NCI-H1436 (cell line): ENCODE measurements around the gene HOXC6.

Experiments
- DNase-seq: peaks from one replicate; lab custom pipeline; 2025; lab: John Stamatoyannopoulos, UW

Gene HOXC6

DNA sequence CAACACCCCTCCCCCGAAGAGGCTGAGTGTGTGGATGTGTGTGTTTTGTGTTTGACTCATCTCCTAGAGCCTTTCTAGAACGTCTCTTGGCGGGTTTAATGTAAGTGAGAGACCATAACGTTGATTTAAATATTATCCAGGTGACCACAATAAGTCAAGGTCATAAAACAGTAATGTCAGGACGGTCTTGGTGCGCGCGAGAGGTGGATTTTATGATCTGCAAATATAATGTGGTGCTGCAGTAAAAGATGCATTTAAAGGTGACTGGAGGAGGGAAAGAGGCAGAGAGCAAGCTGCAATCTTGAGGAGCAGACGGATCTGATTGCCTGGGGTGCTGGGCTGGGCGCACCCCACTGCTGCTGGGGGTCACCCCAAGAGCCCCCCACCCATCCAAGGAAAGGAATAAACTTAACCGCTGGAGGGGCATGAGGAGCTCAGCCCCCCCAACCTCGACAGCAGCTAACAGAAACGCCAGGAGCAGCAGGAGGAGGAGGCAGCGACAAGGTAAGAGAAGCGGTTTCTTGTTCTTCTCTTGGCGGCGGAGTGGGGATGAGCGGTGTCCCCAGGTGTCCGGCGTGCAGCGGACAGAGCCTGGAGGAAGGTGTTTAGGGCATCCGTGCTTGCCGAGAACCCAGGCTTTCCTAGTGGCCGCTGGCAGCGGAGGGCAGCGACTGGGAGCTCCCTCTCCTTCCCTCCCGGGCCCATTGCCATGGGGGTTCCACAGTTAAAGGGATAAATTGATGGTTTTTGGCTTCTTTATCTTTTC, 37.7 kb upstream of the HOXC6 start:
- no peak for DNase-seq

DNA sequence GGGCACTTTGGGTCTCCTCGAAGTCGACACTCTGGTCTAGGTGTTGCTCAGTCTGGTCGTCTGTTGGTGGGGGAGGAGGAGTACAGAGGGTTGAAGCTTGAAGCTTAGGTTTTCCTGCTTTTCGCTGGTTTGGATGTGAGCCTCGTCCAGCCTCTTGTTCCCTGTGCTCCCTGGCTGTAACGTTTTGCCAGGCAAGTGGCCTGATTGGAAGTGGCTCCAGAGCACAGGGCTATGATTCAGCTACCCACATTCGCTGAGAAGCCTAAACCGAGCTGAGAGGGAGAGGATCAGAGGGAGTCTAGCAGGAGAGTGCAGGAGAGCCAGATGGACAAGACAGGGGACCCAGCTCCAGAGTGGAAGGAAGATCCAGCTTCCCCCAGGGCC, 37.2 kb upstream of the HOXC6 start:
- DNase-seq, result no peak

DNA sequence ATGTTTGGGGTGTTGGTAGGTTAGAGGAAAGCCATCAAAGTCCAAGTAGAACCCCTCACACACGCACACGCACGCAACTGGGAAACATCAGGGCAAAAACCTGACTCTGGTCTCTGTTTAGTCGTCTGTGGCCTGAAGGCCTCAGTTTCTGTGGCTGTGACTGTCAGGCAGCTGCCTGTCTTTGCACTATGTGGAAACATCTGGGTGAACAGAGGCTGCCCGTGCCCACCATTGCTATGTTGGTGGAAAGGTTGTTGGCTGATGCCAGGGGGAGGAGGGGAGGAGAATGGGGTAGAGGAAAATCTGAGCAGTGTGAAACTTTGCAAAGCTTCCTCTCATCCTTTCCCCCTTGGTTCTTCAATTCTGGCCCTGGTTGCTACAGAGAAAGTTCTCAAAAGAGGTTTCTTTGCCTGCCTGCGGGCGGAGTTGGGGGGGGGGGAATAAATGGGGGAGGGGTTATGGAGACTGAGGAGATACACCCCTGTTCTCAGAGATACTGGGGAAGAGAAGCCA, 35.8 kb upstream of the HOXC6 start:
- DNase-seq, result no peak

DNA sequence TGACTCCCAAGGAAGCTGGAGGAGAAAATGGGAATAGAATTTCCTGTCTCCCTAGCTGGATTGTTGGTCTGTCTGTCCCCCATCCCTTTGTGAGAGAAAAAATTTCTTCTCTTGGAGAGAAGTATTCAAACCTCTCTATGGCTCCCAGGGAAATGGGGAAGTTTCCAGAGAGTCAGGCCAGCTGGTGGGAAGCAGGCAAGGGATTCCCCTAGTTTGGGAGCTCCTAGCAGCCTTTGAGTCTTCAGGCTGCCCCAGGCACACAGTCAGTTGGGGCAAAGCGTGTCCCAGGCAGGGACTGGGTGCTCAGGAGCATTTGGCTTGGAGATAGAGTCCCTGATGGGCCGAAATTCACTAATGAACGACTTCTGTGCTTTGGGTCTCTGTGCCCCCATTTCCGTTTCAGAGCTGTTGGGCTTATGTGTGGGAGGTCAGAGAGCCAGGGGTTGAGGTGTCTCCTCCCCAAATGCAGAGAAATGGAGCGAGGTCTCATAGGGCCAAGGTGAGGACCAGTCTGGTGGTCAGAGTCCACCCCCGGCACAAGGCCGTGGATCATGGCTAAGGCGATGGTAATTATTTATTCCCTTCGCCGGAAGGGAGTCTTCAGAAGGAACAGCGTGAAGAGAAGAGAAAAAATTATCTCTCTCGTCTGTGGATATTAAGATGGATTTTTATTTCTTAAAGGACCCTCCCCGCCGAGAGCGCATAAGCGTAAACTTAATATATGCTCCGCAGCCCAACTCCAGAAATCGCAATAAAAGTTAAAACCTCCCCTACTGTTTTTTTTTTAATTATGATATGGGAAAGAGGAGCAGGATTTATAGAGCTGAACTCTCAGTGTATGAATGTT, 34.9 kb upstream of the HOXC6 start:
- no peak for DNase-seq

DNA sequence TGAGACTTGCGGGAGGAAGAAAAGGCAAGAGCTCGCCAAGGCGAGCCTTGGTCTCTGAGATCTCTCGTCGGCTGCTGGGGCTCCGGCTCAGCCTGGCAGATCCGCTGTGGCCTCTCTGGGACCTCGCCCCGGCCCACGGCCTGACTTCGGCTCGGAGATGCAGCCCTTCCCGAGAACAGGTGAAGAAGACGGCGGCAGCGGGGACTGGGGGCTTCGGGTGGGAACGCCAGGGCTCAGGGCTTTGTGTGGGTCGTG, 34.3 kb upstream of the HOXC6 start:
- DNase-seq, result no peak

DNA sequence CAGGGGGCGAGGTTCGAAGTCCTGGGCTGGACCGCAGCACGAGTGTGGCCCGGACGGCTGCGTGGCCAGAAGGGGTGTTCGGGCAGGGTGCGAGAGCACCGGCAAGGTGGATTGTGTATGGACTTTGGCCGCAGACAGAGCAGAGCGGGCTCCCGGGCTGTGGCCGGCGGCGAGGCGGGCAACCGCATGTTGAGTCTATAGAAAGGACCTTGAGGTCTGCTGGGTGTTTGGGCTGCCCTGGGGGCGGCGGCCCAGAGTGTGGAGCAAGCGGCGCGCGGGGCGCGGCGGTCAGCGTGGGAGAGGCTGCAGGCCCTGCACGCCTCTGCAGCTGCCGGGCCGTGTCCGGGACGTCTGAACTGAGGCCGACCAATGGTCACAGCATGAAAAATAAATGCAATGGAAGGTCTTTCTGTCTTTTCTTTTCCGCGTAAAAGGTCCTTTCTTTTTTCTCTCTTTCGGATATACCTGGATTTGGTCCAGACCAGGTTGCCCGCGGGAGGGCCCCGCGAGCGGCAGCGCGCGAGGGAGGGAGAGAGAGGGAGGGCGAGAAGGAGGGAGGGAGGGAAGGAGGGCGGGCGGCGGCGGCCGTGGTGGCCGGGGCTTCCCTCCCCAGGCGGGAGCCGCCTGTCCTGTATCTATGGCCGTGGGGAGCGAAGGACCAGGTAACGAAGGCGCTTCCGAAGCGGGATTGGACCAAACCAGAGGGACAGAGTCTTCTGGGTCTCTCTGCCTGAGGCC, 33.8 kb upstream of the HOXC6 start:
- DNase-seq, result no peak

DNA sequence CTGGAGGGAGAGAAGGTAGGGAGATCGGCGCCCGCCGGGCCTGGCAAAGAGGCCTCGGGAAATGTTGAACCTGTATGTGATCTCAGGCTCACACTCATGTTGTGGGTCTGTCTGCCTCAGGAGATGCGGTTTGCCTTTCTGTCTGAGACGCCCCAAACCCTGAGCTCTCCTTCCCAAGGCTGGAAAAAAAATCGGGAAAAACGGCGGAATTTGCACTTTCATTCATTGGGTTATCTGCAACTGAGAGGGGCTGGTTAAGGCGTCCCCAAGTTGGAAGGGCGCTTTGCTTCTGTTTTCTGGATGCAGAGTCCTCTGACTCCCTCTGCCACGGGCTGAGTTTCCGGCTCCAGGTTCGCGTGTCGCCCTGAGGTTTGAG, 33.2 kb upstream of the HOXC6 start:
- DNase-seq, result no peak

DNA sequence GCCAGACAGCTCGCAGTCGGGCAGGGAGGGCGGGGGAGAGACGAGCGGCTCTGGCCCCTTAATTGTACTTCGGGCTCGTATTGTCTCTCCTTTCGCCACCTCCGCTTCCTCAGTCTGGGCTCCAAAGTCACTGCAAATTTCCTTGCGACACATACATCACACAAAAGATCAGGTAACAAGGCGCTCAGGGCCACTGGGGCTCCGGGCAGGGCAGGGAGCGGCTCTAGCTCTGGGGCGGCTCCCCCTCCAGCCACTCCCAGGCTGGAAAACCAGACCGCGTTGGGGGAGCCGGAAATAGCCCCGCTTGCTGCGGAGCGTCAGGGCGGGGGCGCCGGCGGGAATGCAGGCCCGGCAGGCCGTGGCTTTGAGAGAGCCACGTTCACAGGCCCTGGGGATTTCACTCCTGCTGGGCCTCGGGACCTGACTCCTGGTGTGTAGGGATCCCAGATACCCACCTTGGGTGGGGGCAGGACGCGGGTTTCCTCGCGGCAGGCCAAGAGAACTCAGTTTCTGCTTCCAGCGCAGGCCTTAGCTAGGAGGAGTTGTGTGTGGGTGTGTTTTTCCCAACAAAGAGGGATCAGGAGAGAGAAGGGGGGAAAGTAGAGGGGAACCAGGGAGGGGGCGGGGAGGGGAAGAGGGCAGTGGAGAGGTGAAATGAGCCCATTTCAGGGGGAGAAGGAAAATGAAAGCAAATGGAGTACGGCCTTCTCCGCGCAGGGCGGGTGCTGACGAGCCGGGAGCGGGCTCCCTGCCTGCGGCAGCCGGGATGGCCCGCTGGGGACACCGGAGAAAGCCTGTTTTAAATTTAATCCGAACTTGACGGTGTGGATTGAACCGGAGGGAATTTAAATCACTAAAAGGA, 32.6 kb upstream of the HOXC6 start:
- DNase-seq, result no peak

DNA sequence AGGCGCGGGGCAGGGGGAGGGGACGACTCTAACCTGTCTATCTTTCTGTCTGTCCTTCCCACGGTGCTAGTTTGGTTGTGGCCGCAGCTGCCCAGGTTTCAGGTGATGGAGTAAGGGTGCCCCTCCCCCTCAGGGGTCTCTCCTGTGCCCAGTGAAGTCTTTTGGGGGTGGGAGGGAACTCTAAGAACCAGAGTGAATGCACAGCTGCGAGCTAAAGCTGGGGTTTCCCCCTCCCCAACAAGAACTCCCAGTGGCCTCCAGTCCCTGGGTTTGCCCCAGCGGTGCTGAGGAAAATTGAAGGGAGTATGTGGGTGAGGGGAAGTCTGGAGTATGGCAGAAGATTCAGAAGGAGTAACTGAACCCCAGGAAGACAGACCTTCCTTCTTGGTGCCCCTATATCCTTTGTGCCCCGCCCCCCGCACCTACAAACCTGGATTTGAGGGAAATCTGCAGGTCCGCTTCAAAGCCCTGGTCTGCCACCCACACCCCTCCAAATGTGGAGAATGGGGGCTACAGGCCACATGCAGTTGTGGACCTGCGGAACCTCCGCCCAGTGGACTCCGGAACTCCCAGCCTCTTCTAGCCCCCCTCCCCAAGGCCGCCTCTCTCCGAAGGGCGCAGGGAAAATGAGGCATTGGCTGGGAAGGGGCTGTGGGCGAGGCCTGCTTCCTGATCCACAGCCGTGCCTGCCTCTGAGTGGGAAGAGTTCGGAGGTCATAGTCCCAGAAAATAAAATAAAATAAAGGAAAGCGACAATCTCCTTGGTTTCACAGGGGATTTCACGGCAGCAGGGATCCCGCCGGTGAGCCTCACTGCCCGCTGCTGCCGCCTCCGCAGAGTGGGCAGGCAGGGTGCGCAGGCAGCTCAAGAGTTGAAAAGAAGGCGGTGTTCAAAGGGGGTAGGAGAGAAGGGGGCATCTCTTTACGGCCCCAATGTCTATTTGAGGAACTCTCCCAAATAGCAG, 31.7 kb upstream of the HOXC6 start:
- DNase-seq, result no peak

DNA sequence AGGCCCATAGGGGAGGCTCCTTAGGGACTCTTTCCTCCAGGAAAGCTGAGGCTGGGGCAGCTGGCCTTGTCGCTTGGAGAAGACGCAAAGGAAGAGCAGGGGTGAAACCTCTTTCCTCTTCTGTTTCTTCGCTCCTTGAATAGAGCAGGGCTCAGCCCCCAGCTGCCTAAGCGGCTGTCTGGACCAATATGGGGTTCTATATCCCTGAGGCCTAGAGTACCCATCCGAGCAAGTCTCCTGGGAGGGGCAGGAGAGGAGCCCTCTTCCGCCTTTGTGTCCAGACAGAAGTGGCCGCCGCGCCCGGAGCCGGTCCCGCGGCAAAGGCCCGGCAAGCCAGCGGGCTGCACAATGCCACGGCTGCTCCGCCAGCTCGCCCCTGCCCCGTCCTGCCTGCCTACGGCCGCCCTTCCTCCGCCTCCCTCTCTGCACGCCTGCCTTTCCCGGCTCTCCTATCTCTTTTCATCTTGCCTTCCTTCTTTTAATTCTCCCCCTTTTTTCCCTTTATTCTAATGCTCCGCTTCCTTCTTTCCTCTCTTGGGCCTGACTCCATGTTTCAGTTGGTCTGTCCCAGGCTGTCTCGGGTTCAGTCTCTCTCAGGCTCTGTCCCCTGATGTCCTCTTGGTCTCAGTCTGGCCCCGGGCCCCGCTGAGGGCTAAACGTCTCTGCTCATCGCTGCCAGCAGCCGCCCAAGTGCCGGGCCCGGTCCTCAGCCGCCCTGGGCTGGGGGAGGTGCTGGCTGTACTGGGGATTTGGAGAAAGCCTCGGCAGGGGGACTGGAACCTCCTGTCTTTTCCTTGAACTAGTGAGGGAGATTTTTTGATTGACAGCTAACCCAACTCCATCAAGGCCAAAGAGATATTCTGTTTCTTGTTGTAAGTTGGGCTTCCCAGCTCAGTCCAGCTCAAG, 30.8 kb upstream of the HOXC6 start:
- no peak for DNase-seq

DNA sequence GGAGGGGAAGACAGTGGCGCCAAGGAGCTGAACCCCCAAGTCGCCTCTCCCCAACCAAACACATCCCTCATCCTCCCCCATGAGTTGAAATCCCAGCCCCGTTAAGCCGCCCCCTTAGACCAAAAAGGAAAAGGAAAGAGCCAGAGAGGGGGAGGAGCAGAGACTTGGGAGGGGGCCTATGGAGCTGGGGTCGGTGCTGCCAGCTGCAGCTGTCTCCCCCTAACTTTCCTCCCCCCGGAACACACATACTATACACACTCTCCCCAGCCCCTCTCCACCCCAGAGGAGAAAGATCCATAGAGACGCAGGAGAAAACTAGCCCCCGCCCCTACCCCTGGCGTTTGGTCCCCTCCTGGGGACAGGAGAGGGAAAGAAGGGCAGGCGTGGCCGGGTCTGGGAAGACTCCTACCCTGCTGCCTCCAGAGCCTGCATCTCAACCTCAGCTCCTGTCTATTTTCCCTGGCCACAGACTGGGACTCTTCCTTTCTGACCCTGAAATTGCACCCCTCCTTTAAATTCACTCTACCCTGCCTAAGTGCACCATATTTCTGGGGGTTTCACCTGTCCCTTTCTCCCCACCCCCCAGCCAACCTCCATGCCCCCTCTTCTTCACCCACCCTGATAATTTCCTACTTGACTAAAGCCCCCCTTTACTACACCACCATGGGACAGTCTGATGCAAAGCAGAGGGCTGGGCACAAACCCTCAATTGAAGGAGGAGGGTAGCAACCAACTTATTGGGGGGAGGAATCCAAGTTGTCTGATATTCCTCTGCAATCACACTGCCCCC, 29.9 kb upstream of the HOXC6 start:
- no peak for DNase-seq

DNA sequence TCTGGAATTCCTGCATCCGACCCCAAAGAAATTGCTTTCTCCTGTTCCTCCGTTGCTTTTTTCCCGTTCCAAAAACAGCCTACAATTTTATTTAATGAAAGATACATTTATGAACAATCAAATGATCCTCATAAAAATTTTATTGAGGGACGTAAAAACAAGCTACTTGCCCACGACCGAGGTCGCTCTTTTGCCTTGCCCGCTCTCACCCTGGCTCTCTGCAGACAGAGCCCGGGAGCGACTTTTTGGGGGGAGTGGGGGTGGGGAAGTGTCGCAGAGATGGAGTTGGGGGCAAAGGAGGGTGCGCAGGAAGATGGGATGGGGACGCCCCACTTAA, 29.4 kb upstream of the HOXC6 start:
- no peak for DNase-seq

DNA sequence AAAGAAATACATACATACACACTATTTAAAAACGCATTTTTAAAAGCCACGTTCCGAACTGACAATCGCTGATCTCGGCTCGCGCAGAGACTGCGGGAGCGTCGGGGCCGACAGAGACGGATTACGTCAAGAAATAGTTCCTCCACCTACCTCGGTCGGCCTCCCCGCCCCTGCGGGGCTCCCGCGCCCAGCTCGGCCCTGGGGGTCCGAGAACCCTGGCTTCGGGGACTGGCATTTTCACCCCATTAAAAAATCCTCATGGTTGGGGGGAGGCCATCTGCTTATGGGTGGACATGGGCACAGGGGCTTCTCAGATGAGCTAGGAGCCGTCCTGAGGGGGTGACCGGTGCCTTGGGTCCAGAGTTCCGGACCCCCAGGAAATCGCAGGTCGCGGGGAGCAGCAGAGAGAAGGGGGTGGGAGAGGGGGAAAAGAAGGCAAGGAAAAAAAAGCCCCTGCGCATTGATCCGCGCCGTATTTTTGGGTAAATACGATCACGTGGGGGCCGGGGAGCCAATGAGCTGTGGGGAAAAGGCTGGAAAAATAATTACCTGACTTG, 28.6 kb upstream of the HOXC6 start:
- no peak for DNase-seq

DNA sequence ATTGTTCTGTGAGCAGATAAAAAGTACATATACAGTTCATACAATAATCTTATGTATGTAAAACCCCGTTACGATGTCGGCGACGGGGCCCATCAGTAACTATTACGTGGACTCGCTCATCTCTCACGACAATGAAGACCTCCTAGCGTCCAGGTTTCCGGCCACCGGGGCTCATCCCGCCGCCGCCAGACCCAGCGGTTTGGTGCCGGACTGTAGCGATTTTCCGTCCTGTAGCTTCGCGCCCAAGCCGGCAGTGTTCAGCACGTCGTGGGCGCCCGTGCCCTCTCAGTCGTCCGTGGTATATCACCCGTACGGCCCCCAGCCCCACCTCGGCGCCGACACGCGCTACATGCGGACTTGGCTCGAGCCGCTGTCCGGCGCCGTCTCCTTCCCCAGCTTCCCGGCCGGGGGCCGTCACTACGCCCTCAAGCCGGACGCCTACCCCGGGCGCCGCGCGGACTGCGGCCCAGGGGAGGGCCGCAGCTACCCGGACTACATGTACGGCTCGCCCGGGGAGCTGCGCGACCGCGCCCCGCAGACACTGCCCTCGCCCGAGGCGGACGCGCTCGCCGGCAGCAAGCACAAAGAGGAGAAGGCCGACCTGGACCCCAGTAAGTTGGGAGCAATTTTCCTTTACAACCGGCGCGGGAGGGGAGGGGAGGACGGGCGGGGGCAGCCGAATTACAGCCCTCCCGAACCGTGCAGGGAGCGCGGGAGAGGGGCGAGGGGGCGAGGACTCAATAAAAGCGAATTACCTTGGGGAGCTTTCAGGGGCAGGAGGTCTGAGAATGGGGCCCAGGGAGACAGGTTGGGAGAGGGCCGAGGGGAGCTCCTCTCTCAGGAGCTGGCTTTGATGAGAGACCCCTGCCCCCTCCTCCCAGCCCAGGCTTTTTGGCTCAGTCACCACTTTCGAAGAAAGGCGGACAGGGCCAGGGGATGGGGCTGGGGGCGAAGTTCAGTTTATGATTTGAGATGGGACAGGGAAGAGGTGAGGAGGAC, 27.8 kb upstream of the HOXC6 start, which contains the start of gene HOXC9:
Gene HOXC9 (plus strand): TSS at position 46 of the 999 bp plus-strand sequence. CDS start 28 bp downstream, at position 74.
- DNase-seq, result no peak

DNA sequence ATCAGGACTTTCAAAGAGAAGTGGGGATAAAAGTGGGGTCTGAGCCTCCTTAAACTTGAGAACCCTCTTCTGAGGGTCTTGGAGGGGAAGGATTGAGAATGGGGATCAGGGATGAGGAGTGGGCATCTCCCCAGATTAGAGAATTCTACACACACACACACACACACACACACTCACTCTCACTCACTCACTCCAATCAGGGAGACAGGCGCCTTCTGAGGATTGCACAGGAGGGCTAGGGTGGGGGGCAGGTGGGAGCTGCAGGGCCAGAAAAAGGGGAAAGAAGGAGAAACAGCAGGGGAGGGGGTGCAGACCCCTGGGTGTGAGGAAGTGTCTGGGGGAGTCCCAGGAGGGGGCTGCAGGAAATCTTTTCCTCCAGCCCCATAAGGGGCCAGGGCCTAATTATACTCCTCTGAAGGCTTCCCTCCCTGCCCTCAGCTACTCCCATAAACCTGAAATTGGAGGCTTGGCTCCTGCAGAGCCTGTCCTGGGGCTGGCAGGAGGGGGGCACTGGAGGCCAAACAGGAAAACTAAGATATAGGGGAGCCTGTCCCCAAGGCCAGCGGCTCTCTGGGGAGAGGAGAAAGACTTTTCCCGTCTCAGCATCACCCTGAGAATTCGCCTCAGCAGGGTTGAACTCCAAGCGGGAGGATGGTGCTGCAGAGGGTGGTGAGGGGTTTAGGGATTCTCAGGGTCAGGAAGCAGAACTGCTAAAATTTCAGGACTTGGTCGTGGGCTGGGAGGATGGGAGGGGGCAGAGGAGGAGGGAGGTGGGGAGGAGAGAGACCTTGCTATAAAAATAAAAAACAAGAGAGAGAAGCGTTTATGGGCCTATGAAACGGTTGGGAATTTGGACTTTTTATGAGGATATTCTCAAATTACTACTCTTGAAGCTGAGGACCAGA, 26.7 kb upstream of the HOXC6 start:
- no peak for DNase-seq

DNA sequence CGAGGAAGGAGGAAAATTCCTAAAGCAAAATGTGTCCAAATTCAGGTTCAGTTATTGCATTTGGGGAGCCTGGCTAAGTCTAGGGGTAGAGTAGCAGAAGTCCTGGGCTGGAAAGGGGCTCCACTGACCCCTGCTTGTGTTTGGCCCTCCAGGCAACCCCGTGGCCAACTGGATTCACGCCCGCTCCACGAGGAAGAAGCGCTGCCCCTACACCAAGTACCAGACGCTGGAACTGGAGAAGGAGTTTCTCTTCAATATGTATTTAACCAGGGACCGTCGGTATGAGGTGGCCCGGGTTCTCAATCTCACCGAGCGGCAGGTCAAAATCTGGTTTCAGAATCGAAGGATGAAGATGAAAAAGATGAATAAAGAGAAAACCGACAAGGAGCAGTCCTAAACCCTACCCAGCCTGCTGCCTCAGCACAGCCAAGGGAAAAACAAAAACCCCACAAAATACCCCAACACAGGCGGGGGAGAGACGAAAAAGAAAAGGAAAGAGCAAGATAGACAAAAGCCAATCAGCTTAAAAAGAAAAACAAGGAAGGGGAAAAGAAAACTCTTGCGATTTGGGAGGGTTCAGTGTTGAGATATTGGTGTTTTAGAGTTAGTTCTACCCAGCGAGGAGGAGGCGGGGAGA, 25.8 kb upstream of the HOXC6 start:
- DNase-seq, result no peak
